ENCODE data around the gene ATG14. TPM values are rescaled to one million over a fixed set of nuclear protein-coding genes. Genes with fewer than 3 reads are reported as not detected.

ATG14 gene
- total and polyA plus RNA-seq, 3 donors from 2014 or later = 18.0 to 28.4 (median 23.5) TPM

DNA sequence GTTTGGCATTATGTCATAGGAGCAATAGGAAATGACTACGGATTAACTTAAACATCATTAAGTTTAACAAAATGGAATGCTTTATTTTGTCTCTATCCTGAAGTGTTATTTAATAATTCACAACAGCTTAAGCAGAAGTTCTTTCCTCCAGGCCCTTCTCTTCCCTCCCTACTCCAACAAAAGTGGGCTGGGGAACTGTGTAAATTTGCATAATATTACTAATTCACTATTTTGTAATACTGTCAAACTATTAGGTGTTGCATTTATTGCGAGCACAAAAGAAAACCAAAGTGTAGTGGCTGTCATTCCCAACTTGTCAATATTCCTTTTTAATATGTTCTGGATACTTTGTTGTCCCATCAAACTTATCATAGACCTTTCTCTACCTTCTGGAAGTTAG, 69.8 kb downstream of the ATG14 start:
- H3K4me1 ChIP-seq = peaks cover 9% of the 10 kb centered on the region
- intact Hi-C loops (cut with DNase I; ENCODE audit: low total_unique reads) = no loop called here
- H3K4me3 ChIP-seq = no peak overlapping the region
- H3K36me3 ChIP-seq (ENCODE audit: low read depth, missing control alignments) = no peaks in the 10 kb centered on the region
- no peak for DNase-seq
- WGBS, 2 donors = 90 to 93% methylated on average over 2 of the region's 2 CpGs
- TF ChIP-seq POLR2A (IDR thresholded peaks at IDR 0.05) = no peak
- TF ChIP-seq, protein P1, sequence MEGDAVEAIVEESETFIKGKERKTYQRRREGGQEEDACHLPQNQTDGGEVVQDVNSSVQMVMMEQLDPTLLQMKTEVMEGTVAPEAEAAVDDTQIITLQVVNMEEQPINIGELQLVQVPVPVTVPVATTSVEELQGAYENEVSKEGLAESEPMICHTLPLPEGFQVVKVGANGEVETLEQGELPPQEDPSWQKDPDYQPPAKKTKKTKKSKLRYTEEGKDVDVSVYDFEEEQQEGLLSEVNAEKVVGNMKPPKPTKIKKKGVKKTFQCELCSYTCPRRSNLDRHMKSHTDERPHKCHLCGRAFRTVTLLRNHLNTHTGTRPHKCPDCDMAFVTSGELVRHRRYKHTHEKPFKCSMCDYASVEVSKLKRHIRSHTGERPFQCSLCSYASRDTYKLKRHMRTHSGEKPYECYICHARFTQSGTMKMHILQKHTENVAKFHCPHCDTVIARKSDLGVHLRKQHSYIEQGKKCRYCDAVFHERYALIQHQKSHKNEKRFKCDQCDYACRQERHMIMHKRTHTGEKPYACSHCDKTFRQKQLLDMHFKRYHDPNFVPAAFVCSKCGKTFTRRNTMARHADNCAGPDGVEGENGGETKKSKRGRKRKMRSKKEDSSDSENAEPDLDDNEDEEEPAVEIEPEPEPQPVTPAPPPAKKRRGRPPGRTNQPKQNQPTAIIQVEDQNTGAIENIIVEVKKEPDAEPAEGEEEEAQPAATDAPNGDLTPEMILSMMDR (IDR thresholded peaks at IDR 0.05) = no peak
- H3K27me3 ChIP-seq = no peaks in the 10 kb centered on the region
- no peaks in the 10 kb centered on the region for H3K9me3 ChIP-seq
- no peak overlapping the region for H3K27ac ChIP-seq

DNA sequence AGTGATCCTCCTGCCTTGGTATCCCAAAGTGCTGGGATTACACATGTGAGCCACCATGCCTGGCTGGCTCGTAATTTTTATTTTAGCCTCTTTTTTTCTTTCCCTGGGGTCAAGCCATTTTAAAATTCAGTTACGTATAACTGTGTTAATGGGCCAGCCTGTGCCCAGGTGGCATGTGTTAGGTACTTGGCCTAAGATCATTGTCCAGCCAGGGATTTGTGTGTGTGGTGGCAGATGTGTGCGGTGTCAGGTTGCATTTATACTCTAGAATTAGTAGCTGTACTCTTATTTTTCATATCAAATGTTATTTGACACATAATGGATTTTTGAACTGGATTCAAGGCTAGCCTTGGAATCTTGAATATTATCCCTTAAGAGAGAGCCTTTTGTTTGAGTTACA, 71.1 kb downstream of the ATG14 start:
- intact Hi-C loops (cut with DNase I; ENCODE audit: low total_unique reads) = no loop called here

DNA sequence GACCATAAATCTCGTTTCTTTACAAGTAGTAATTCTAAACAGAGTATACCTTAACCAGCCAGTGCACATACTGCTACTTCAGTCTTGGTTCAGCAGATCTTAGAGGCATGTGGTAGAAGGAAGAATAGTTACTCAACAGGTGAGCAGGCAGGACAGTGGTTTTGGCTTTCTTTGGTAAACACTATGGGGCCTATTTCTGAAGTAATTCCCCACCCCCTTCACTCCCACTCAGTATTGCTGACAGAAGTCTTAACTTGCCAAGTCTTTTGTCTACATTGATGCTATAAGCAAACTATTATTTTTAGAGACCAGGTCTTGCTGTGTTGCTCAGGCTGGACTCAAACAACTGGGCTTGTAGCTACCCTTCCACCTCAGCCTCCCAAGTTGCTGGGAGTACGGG, 71.9 kb downstream of the ATG14 start:
- 49 to 93% methylated on average over 2 of the region's 2 CpGs for WGBS, 2 donors
- TF ChIP-seq, protein P1 (IDR thresholded peaks at IDR 0.05) = no peak
- TF ChIP-seq POLR2A (IDR thresholded peaks at IDR 0.05) = no peak
- Histone ChIP-seq H3K27me3 (no peaks in the 10 kb centered on the region), H3K4me3 (no peak overlapping the region), H3K4me1 (peaks cover 3% of the 10 kb centered on the region), H3K9me3 (no peaks in the 10 kb centered on the region), H3K36me3 (ENCODE audit: low read depth, missing control alignments) (no peaks in the 10 kb centered on the region), H3K27ac (no peak overlapping the region)
- no peak for DNase-seq
- intact Hi-C loops (cut with DNase I; ENCODE audit: low total_unique reads) = no loop called here

More for the DNA sequence above, 71.1 kb downstream of the ATG14 start:
- TF ChIP-seq POLR2A (IDR thresholded peaks at IDR 0.05) = no peak
- Histone ChIP-seq H3K27me3 (no peaks in the 10 kb centered on the region), H3K9me3 (no peaks in the 10 kb centered on the region), H3K36me3 (ENCODE audit: low read depth, missing control alignments) (no peaks in the 10 kb centered on the region), H3K27ac (no peak overlapping the region), H3K4me3 (no peak overlapping the region), H3K4me1 (peaks cover 3% of the 10 kb centered on the region)
- DNase-seq = no peak
- 53 to 68% methylated on average over 3 of the region's 3 CpGs for WGBS, 2 donors

DNA sequence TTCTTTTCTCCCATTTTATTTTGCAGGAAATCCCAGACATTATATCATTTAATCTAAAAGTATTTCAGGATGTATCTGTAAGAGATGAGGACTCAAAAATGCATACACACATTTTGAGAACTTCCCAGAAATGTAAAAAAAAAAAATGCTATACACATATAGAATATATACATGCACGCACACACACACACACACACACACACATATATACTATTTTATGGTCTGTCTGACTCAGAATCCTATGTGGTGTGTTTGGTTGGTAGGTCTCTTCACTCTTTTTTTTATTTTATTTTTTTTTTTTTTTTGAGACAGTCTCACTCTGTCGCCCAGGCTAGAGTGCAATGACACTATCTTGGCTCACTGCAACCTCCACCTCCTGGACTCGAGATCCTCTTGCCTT, 74.9 kb downstream of the ATG14 start:
- WGBS, 2 donors = 89 to 93% methylated on average over 3 of the region's 3 CpGs
- no peaks in the 10 kb centered on the region for H3K27me3 ChIP-seq
- DNase-seq = no peak
- TF ChIP-seq, protein P1 (IDR thresholded peaks at IDR 0.05) = no peak
- TF ChIP-seq POLR2A (IDR thresholded peaks at IDR 0.05) = no peak
- intact Hi-C loops (cut with DNase I; ENCODE audit: low total_unique reads) = no loop called here
- H3K36me3 ChIP-seq (ENCODE audit: low read depth, missing control alignments) = no peaks in the 10 kb centered on the region
- no peaks in the 10 kb centered on the region for H3K9me3 ChIP-seq
- no peak overlapping the region for H3K4me3 ChIP-seq
- H3K4me1 ChIP-seq = peaks cover 30% of the 10 kb centered on the region
- H3K27ac ChIP-seq = no peak overlapping the region

DNA sequence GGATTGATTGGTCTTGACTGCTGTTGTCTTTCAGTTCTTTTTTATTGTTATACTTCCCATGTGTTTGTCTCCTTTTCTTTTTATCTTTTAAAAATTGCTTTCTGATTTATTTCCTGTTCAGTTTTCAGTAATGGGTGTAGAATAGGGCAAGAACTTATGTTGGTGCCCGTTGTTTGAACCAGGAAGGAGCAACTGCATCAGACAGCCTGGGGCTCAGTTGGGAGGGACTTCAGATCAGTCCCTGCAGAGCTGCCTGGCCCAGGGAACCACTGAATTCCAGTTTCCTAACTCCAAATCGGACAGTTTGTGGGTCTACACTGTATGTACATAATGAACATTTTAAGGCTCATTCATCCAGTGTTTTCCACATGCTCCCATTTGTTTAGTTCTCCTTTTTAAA, 75.5 kb downstream of the ATG14 start:
- no peak for DNase-seq
- no peak for TF ChIP-seq POLR2A (IDR thresholded peaks at IDR 0.05)
- TF ChIP-seq, protein P1 (IDR thresholded peaks at IDR 0.05) = no peak
- Histone ChIP-seq H3K9me3 (no peaks in the 10 kb centered on the region), H3K4me3 (no peak overlapping the region), H3K36me3 (ENCODE audit: low read depth, missing control alignments) (no peaks in the 10 kb centered on the region), H3K4me1 (peaks cover 30% of the 10 kb centered on the region), H3K27me3 (no peaks in the 10 kb centered on the region), H3K27ac (no peak overlapping the region)
- intact Hi-C loops (cut with DNase I; ENCODE audit: low total_unique reads) = no loop called here
- 60 to 66% methylated on average over 2 of the region's 2 CpGs for WGBS, 2 donors

Measured in testis (tissue), 3 donors.